ENCODE results near the gene TMEM229A. TPM values are rescaled to one million over a fixed set of nuclear protein-coding genes. Genes with fewer than 3 reads are reported as not detected.
"Not testable (repeated sequence)": the region's sequence is repeated elsewhere in the genome, so short reads cannot be mapped to it uniquely, and the experiment has no call there.

TMEM229A gene
- total RNA-seq, result not detected

- DNase-seq (no peak), ATAC-seq (peak; percentile 12)
- Mint-ChIP-seq H3K4me1 (peaks cover 7% of the 10 kb centered on the region), H3K9me3 (ENCODE audit: low read depth) (no peaks in the 10 kb centered on the region), H3K4me3 (peak within 1 kb of the TSS; percentile 50), H3K27me3 (peaks cover 58% of the 10 kb centered on the region), H3K27ac (peak within 1 kb of the TSS; percentile 56), H3K36me3 (no peaks in the 10 kb centered on the region)
- CTCF ChIA-PET, result no interaction called here
Observed at GRCh38 chr7:124032369-124033094, at the start of gene TMEM229A. Gene TMEM229A, minus strand, starts transcription at chr7:124033067. Its CDS starts 64 bp downstream, at chr7:124033003.

GRCh38 chr7:124082234-124082633 is 49.4 kb upstream of the TMEM229A start:
- H3K27ac Mint-ChIP-seq; H3K27me3 Mint-ChIP-seq; H3K9me3 Mint-ChIP-seq (ENCODE audit: low read depth); H3K36me3 Mint-ChIP-seq; H3K4me3 Mint-ChIP-seq; ATAC-seq; DNase-seq; H3K4me1 Mint-ChIP-seq; CTCF ChIA-PET: not testable (repeated sequence)

GRCh38 chr7:124077546-124077945 is 44.7 kb upstream of the TMEM229A start:
- ATAC-seq, result no peak
- no peak overlapping the region for H3K4me3 Mint-ChIP-seq
- no peak for DNase-seq
- H3K27ac Mint-ChIP-seq, result no peak overlapping the region
- H3K27me3 Mint-ChIP-seq, result no peaks in the 10 kb centered on the region
- no peaks in the 10 kb centered on the region for H3K4me1 Mint-ChIP-seq
- CTCF ChIA-PET, result no interaction called here
- no peaks in the 10 kb centered on the region for H3K9me3 Mint-ChIP-seq (ENCODE audit: low read depth)
- H3K36me3 Mint-ChIP-seq, result no peaks in the 10 kb centered on the region

- Mint-ChIP-seq H3K36me3 (no peaks in the 10 kb centered on the region), H3K4me3 (no peak overlapping the region), H3K27me3 (no peaks in the 10 kb centered on the region), H3K27ac (no peak overlapping the region), H3K9me3 (ENCODE audit: low read depth) (no peaks in the 10 kb centered on the region), H3K4me1 (no peaks in the 10 kb centered on the region)
- CTCF ChIA-PET, result no interaction called here
- DNase-seq, result no peak
- ATAC-seq, result no peak
Observed at GRCh38 chr7:124076841-124077240, 44.0 kb upstream of the TMEM229A start.

- CTCF ChIA-PET, result no interaction called here
- DNase-seq, result no peak
- Mint-ChIP-seq H3K27me3 (no peaks in the 10 kb centered on the region), H3K9me3 (ENCODE audit: low read depth) (no peaks in the 10 kb centered on the region), H3K27ac (no peak overlapping the region), H3K36me3 (no peaks in the 10 kb centered on the region), H3K4me1 (no peaks in the 10 kb centered on the region), H3K4me3 (no peak overlapping the region)
- no peak for ATAC-seq
Observed at GRCh38 chr7:124074007-124074406, 41.1 kb upstream of the TMEM229A start.

DNA sequence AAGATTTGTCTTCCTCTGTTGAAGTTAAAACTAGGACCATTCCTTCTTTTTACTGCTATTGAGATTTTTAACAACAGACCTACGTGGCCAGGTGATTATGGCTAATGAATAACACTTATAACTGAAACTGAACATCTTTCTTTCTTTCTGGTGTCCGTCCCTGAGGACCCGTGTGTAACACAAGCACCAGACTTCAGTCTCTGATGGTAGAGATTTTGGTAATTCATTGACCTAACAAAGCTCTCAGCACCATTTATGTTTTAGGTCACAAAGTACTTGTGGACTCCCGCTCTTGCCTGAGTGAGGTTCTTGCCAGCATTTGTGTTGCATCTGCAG is 40.4 kb upstream of the TMEM229A start:
- H3K27me3 Mint-ChIP-seq, result no peaks in the 10 kb centered on the region
- no peak overlapping the region for H3K4me3 Mint-ChIP-seq
- H3K4me1 Mint-ChIP-seq, result no peaks in the 10 kb centered on the region
- no peaks in the 10 kb centered on the region for H3K36me3 Mint-ChIP-seq
- no peak for ATAC-seq
- DNase-seq, result no peak
- no peak overlapping the region for H3K27ac Mint-ChIP-seq
- H3K9me3 Mint-ChIP-seq (ENCODE audit: low read depth), result no peaks in the 10 kb centered on the region
- CTCF ChIA-PET, result no interaction called here

DNA sequence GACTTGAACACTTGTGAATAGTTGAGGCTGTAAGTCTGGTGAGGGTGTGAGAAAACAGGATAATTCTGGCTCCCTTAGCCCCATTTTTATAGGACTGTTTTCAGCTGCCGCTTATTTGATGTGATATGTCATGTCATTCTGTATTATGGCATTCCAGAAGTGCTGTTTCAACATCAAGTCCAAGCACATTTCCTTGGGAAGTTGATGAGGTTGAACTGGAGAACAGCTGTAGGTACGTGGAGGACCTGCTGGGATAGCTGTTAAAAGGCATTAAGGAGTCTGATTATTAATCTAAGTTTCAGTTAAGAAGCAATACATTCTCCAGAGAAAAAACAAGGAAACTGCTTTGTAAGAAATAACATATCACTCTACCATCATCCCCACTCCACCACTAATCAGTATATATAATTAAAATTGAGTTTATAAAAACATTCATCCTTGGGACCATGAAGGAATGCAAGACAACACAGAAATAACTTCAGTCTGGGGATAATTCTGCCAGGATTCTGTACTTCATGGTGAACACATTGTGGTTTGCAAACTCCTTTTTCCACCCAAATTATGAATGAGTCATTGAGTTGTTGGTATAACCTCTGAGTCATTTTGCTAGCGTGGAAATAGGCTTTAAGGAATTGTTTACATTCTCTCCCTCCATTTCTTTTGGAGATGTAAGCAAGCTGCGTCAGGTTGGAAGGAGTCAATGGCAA is 39.9 kb upstream of the TMEM229A start:
- Mint-ChIP-seq H3K36me3 (no peaks in the 10 kb centered on the region), H3K9me3 (ENCODE audit: low read depth) (no peaks in the 10 kb centered on the region), H3K4me1 (no peaks in the 10 kb centered on the region), H3K27ac (no peak overlapping the region), H3K27me3 (no peaks in the 10 kb centered on the region), H3K4me3 (no peak overlapping the region)
- ATAC-seq (no peak), DNase-seq (no peak)
- CTCF ChIA-PET, result no interaction called here

GRCh38 chr7:124071843-124072242 is 39.0 kb upstream of the TMEM229A start:
- no peak overlapping the region for H3K4me3 Mint-ChIP-seq
- ATAC-seq, result no peak
- H3K4me1 Mint-ChIP-seq, result no peaks in the 10 kb centered on the region
- no peaks in the 10 kb centered on the region for H3K27me3 Mint-ChIP-seq
- no peak overlapping the region for H3K27ac Mint-ChIP-seq
- no peaks in the 10 kb centered on the region for H3K9me3 Mint-ChIP-seq (ENCODE audit: low read depth)
- H3K36me3 Mint-ChIP-seq, result no peaks in the 10 kb centered on the region
- CTCF ChIA-PET, result no interaction called here
- DNase-seq, result no peak

- no peak overlapping the region for H3K4me3 Mint-ChIP-seq
- CTCF ChIA-PET, result no interaction called here
- ATAC-seq (no peak), DNase-seq (no peak)
- no peak overlapping the region for H3K27ac Mint-ChIP-seq
- H3K4me1 Mint-ChIP-seq, result no peaks in the 10 kb centered on the region
- H3K9me3 Mint-ChIP-seq (ENCODE audit: low read depth), result no peaks in the 10 kb centered on the region
- no peaks in the 10 kb centered on the region for H3K36me3 Mint-ChIP-seq
- H3K27me3 Mint-ChIP-seq, result no peaks in the 10 kb centered on the region
Observed at GRCh38 chr7:124062171-124062570, 29.3 kb upstream of the TMEM229A start.

DNA sequence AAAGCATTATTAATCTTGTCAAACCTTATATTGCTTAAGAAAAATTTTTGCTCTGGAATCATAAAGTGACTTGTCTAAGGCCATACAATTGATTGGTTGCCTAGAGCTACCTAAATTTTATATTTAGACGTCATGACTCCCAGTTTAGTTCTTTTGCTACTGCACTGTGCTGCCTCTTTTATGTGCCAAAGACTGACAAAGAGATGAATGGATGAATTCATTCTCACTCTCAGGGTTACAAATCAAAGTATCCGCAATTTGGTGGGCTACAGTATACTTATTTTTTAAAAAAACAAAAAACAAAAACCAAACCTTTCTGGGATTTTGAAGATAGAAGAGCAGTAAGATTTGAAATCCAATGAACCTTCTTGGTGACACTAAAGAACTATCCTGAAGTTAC is 27.7 kb upstream of the TMEM229A start:
- H3K27ac Mint-ChIP-seq, result no peak overlapping the region
- no peaks in the 10 kb centered on the region for H3K27me3 Mint-ChIP-seq
- H3K36me3 Mint-ChIP-seq, result no peaks in the 10 kb centered on the region
- no peaks in the 10 kb centered on the region for H3K9me3 Mint-ChIP-seq (ENCODE audit: low read depth)
- CTCF ChIA-PET, result no interaction called here
- ATAC-seq (no peak), DNase-seq (no peak)
- no peaks in the 10 kb centered on the region for H3K4me1 Mint-ChIP-seq
- H3K4me3 Mint-ChIP-seq, result no peak overlapping the region

- Mint-ChIP-seq H3K36me3 (no peaks in the 10 kb centered on the region), H3K9me3 (ENCODE audit: low read depth) (no peaks in the 10 kb centered on the region), H3K4me3 (no peak overlapping the region), H3K27me3 (no peaks in the 10 kb centered on the region), H3K27ac (no peak overlapping the region), H3K4me1 (no peaks in the 10 kb centered on the region)
- ATAC-seq (no peak), DNase-seq (no peak)
- CTCF ChIA-PET, result no interaction called here
Observed at GRCh38 chr7:124059375-124059774, 26.5 kb upstream of the TMEM229A start.

- no peak overlapping the region for H3K27ac Mint-ChIP-seq
Observed at GRCh38 chr7:124058515-124058914, 25.6 kb upstream of the TMEM229A start.

DNA sequence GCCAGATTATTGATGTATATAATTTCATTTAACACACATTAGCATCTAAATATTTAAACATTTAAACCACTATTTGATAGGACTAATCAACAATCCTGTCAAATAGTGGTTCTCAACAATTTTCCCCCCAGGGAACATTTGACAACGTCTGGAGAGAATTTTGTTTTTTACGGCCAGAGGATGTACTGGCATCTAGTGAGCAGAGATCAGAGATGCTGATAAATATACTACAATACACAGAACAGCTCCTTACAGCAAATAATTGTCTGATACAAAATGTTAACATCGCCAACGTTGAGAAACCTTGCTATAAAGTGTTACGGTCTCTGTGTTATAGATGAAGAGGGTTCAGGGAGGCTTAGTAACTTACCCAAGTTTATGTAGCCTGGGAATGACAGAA is 25.0 kb upstream of the TMEM229A start:
- Mint-ChIP-seq H3K27me3 (no peaks in the 10 kb centered on the region), H3K36me3 (no peaks in the 10 kb centered on the region), H3K4me1 (no peaks in the 10 kb centered on the region), H3K27ac (no peak overlapping the region), H3K9me3 (ENCODE audit: low read depth) (no peaks in the 10 kb centered on the region), H3K4me3 (no peak overlapping the region)
- CTCF ChIA-PET, result no interaction called here
- ATAC-seq (no peak), DNase-seq (no peak)

More at GRCh38 chr7:124058515-124058914, 25.6 kb upstream of the TMEM229A start:
- no peak overlapping the region for H3K4me3 Mint-ChIP-seq
- ATAC-seq (no peak), DNase-seq (no peak)
- no peaks in the 10 kb centered on the region for H3K9me3 Mint-ChIP-seq (ENCODE audit: low read depth)
- CTCF ChIA-PET, result no interaction called here
- H3K4me1 Mint-ChIP-seq, result no peaks in the 10 kb centered on the region
- no peaks in the 10 kb centered on the region for H3K36me3 Mint-ChIP-seq
- no peaks in the 10 kb centered on the region for H3K27me3 Mint-ChIP-seq

DNA sequence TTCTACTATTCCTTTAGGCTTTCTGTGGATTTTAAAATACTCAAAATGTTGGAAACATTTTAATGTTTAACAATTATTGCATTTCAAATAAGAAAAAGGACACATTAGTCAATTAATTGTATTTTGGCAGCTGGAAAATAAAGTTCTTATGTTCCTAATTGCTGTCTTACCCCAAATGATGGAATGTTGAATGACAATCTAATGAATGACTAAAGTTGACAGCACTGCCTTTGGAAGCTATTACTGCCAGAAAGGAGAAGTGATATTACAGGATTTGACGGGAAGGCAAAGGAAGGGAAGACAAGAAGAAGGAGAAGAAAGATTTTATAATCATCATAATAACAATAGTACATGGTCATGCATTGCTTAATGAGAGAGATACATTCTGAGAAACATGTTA is 23.4 kb upstream of the TMEM229A start:
- Mint-ChIP-seq H3K4me3 (no peak overlapping the region), H3K36me3 (no peaks in the 10 kb centered on the region), H3K27ac (no peak overlapping the region), H3K4me1 (no peaks in the 10 kb centered on the region), H3K27me3 (no peaks in the 10 kb centered on the region), H3K9me3 (ENCODE audit: low read depth) (no peaks in the 10 kb centered on the region)
- ATAC-seq (no peak), DNase-seq (no peak)
- CTCF ChIA-PET, result no interaction called here

Data from activated CD8-positive, alpha-beta memory T cell treated with anti-CD3 and anti-CD28 coated beads, Interleukin-2, amount 10 ng/mL, durations not matched to agents 7 days and 5 days (primary cell).